DND-41 (cell line): ENCODE results near the gene FLII.

Source experiments
- ATAC-seq: fragments of 200-7000 bp; cut with Tn5 transposase; 3 replicates; pipeline ENCODE4 v1.9.1; 2021; ENCODE audit warnings: low read depth; ENCODE audit not compliant: insufficient read depth
- DNase-seq: peaks from one replicate; pipeline ENCODE4 v3.0.0-alpha.2; 2020
- H2AFZ ChIP-seq: 2 replicates; pipeline ENCODE4 v1.6.0; 2012; ENCODE audit warnings: low read depth, low read length
- H3K27ac ChIP-seq: 2 replicates; pipeline ENCODE4 v1.5.1; 2012; ENCODE audit warnings: low read length, inconsistent platforms
- H3K27me3 ChIP-seq: fragments of 200-600 bp; sonication (generic); 2 replicates; pipeline ENCODE4 v1.6.0; 2012; ENCODE audit warnings: low read length, mild to moderate bottlenecking, inconsistent platforms; ENCODE audit not compliant: insufficient read depth, poor library complexity
- H3K36me3 ChIP-seq: 2 replicates; pipeline ENCODE4 v1.5.1; 2012; ENCODE audit warnings: low read length, inconsistent platforms; ENCODE audit not compliant: insufficient read depth
- H3K4me1 ChIP-seq: 2 replicates; pipeline ENCODE4 v1.5.1; 2012; ENCODE audit warnings: mild to moderate bottlenecking, low read length; ENCODE audit not compliant: insufficient read depth
- H3K4me2 ChIP-seq: 2 replicates; pipeline ENCODE4 v1.6.0; 2012; ENCODE audit warnings: mild to moderate bottlenecking, moderate library complexity, low read length, inconsistent platforms; ENCODE audit not compliant: insufficient read depth
- H3K4me3 ChIP-seq, 2 experiments: fragments of 200-600 bp in 1 of 2; shearing (Covaris generic) in 1 of 2; 2 replicates each; pipeline ENCODE4 v1.5.1; 2012 to 2016; ENCODE audit warnings: inconsistent platforms in 2 of 2, low read length in 2 of 2, mild to moderate bottlenecking in 2 of 2, low read depth in 1 of 2, moderate library complexity in 1 of 2
- H3K79me2 ChIP-seq: 2 replicates; pipeline ENCODE4 v1.6.0; 2012; ENCODE audit warnings: low read length, inconsistent platforms; ENCODE audit not compliant: insufficient read depth
- H3K9ac ChIP-seq: 2 replicates; pipeline ENCODE4 v1.6.0; 2012; ENCODE audit warnings: low read depth, mild to moderate bottlenecking, inconsistent platforms, low read length, moderate library complexity
- H3K9me3 ChIP-seq: 2 replicates; pipeline ENCODE4 v1.5.1; 2012; ENCODE audit warnings: low read length, moderate library complexity, mild to moderate bottlenecking, inconsistent platforms; ENCODE audit not compliant: insufficient read depth, severe bottlenecking
- H4K20me1 ChIP-seq: 2 replicates; pipeline ENCODE4 v1.6.0; 2012; ENCODE audit warnings: low read length; ENCODE audit not compliant: insufficient read depth
- CTCF ChIP-seq: IDR thresholded peaks from 2 replicates; pipeline ENCODE4 v1.5.1; 2012; ENCODE audit warnings: borderline replicate concordance, low read length, moderate library complexity, mild to moderate bottlenecking; ENCODE audit not compliant: poor library complexity, severe bottlenecking; ENCODE audit errors: extremely low read depth
- EZH2 ChIP-seq: IDR thresholded peaks from 3 replicates; pipeline ENCODE4 v1.6.1; 2012; ENCODE audit warnings: borderline replicate concordance, low read depth, mild to moderate bottlenecking, moderate library complexity, low read length, inconsistent platforms; ENCODE audit not compliant: severe bottlenecking

FLII gene

GRCh38 chr17:18198530-18198929, 60.0 kb downstream of the FLII start:
- DNase-seq (no peak), ATAC-seq (no peak)
- no peak overlapping the region for H3K4me2 ChIP-seq
- H3K36me3 ChIP-seq = peaks cover 85% of the 10 kb centered on the region
- H3K27me3 ChIP-seq = no peaks in the 10 kb centered on the region
- H3K79me2 ChIP-seq = peaks cover 94% of the 10 kb centered on the region
- H3K9me3 ChIP-seq = no peaks in the 10 kb centered on the region
- TF ChIP-seq EZH2 = no peak
- no peak for TF ChIP-seq CTCF
- H3K27ac ChIP-seq = no peak overlapping the region
- no peaks in the 10 kb centered on the region for H3K4me1 ChIP-seq
- H3K9ac ChIP-seq = no peak overlapping the region
- no peak overlapping the region for H3K4me3 ChIP-seq
- no peak overlapping the region for H2AFZ ChIP-seq
- peaks cover 81% of the 10 kb centered on the region for H4K20me1 ChIP-seq

DNA sequence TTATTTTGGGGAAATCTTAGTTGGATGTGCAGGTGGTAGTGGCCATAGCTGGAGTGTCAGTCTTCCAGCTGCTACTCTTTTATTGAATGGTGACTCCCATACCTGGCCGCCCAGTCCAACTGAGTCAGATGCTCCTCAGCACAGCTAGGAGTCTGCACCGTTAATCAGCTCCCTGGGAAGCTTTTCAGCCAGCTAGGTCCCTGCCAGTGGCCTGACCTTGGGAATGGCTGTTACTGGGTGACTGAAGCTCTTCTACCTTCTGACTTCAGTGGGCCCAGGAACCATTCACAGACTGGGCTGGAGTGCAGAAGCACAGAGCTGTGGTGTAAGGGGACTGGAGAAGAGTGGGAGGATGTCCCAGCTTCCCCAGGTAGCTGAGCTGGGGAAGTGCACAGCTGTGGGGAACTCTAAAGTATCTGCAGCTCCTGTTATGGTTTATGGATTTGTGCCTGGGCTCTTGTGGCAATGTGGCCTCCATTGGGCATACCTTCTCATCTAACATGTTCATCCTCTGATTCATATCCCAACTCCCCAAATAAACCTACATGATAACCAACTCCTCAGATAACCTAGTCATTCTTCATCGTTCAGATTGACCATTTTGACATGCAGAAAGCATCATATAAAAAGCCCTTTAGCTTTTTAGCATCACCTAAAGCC, 60.9 kb downstream of the FLII start:
- no peaks in the 10 kb centered on the region for H3K27me3 ChIP-seq
- no peak for TF ChIP-seq EZH2
- peaks cover 84% of the 10 kb centered on the region for H3K36me3 ChIP-seq
- no peak overlapping the region for H3K4me2 ChIP-seq
- H4K20me1 ChIP-seq = peaks cover 80% of the 10 kb centered on the region
- no peak overlapping the region for H3K9ac ChIP-seq
- H3K9me3 ChIP-seq = no peaks in the 10 kb centered on the region
- no peak overlapping the region for H3K4me3 ChIP-seq
- ATAC-seq (no peak), DNase-seq (no peak)
- no peak overlapping the region for H3K27ac ChIP-seq
- H3K79me2 ChIP-seq = peaks cover 94% of the 10 kb centered on the region
- H2AFZ ChIP-seq = no peak overlapping the region
- no peaks in the 10 kb centered on the region for H3K4me1 ChIP-seq

DNA sequence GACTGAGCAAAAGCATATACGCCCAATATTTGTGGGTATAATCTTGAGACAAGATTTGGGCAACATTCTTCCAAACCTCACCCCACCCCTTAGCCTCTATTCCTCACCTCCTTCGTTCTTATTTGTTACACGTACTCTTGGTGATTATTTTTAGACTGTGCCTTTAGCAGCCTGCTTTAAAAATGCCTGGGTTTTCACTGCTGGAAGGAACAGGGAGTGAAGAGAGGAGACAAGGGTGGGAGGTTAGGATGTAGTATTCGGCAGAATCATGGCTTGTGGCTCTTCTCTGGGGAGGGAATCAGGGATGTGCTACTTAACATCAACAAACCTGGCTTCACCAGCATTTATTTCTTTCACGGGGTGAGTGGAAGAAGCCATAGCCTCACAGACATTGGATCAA, 63.3 kb downstream of the FLII start:
- ATAC-seq (no peak), DNase-seq (no peak)
- H2AFZ ChIP-seq = no peak overlapping the region
- H3K27me3 ChIP-seq = no peaks in the 10 kb centered on the region
- no peak overlapping the region for H3K4me3 ChIP-seq
- TF ChIP-seq CTCF = no peak
- TF ChIP-seq EZH2 = no peak
- no peak overlapping the region for H3K9ac ChIP-seq
- peaks cover 83% of the 10 kb centered on the region for H4K20me1 ChIP-seq
- H3K4me1 ChIP-seq = peaks cover 11% of the 10 kb centered on the region
- H3K27ac ChIP-seq = no peak overlapping the region
- H3K79me2 ChIP-seq = peaks cover 97% of the 10 kb centered on the region
- H3K4me2 ChIP-seq = no peak overlapping the region
- H3K9me3 ChIP-seq = no peaks in the 10 kb centered on the region
- H3K36me3 ChIP-seq = peaks cover 89% of the 10 kb centered on the region
